Gastrocnemius medialis (tissue), 4 donors: ENCODE data around the gene CRB2.

ENCODE experiments used
- CTCF ChIP-seq, 5 experiments: fragments of 450-650 bp in 3 of 5; fragments of 200-600 bp in 2 of 5; sonication (generic) in 2 of 5; IDR thresholded peaks in 4 of 5; conservative IDR thresholded peaks in 1 of 5; 1 replicate in 4 of 5; 2 replicates in 1 of 5; pipeline ENCODE4 v1.5.1; 2016 to 2019; ENCODE audit warnings: antibody characterized with exemption in 5 of 5, mild to moderate bottlenecking in 3 of 5, moderate library complexity in 3 of 5
- POLR2A ChIP-seq, 2 donors: fragments of 450-650 bp; IDR thresholded peaks; one replicate each; pipeline ENCODE4 v1.6.1; 2017; ENCODE audit warnings: antibody characterized with exemption in 2 of 2, mild to moderate bottlenecking in 2 of 2, moderate library complexity in 2 of 2

GRCh38 chr9:123337971-123338370, 18.0 kb upstream of the CRB2 start:
- TF ChIP-seq CTCF (IDR thresholded peaks at IDR 0.05 in 4 of 5, conservative IDR thresholded peaks at IDR 0.05 in 1 of 5), result no peak
- no peak for TF ChIP-seq POLR2A (IDR thresholded peaks at IDR 0.05)
